Measurements from ENCODE around the gene PANX1.

- TF ChIP-seq GATA3 (IDR thresholded peaks at IDR 0.05; ENCODE audit: low read depth, low read length) (no peak), GATA2 (IDR thresholded peaks at IDR 0.05; ENCODE audit: low read depth, low read length) (no peak)
These were observed 16.0 kb downstream of the PANX1 start for GRCh38 chr11:94144664-94145063.
